Stimulated activated naive B cell treated with anti-CD40 and anti-IgM and Interleukin-4, amounts not matched to agents 10 μg/mL and 1 μg/mL and 100 μg/mL, for 72 hours (primary cell): Measurements from ENCODE around the gene SRSF1.

Experiments used
- ATAC-seq, 2 donors: fragments of 150-1000 bp; cut with Tn5 transposase; replicated peaks; 2 replicates each; pipeline ENCODE4 v1.10.0; 2021; ENCODE audit warnings: moderate library complexity in 1 of 2
- DNase-seq: peaks from one replicate; pipeline ENCODE4 v3.0.0; 2021
- H3K27ac Mint-ChIP-seq: one replicate; pipeline ENCODE4 v1.8.0; 2022; ENCODE audit warnings: mild to moderate bottlenecking, mixed read lengths
- H3K27me3 Mint-ChIP-seq, 2 donors: one replicate each; pipeline ENCODE4 v1.8.0; 2022; ENCODE audit warnings: mixed read lengths in 2 of 2
- H3K36me3 Mint-ChIP-seq, 2 donors: one replicate each; pipeline ENCODE4 v1.8.0; 2022; ENCODE audit warnings: mixed read lengths in 2 of 2, mild to moderate bottlenecking in 1 of 2
- H3K4me1 Mint-ChIP-seq, 2 donors: one replicate each; pipeline ENCODE4 v1.8.0; 2022; ENCODE audit warnings: mixed read lengths in 2 of 2, mild to moderate bottlenecking in 1 of 2
- H3K4me3 Mint-ChIP-seq, 2 donors: one replicate each; pipeline ENCODE4 v1.8.0; 2022; ENCODE audit warnings: mild to moderate bottlenecking in 2 of 2, mixed read lengths in 2 of 2, moderate library complexity in 1 of 2
- H3K9me3 Mint-ChIP-seq, 2 donors: one replicate each; pipeline ENCODE4 v1.8.0; 2022; ENCODE audit warnings: mixed read lengths in 2 of 2, mild to moderate bottlenecking in 1 of 2

SRSF1 gene

GRCh38 chr17:58041161-58041560, 34.1 kb upstream of the SRSF1 start:
- H3K27me3 Mint-ChIP-seq, result peaks cover 36 to 51% of the 10 kb centered on the region in 2 donors
- no peak overlapping the region for H3K4me3 Mint-ChIP-seq
- H3K9me3 Mint-ChIP-seq, result peaks cover 0 to 4% of the 10 kb centered on the region in 2 donors
- no peak for ATAC-seq
- no peak for DNase-seq
- H3K36me3 Mint-ChIP-seq, result no peaks in the 10 kb centered on the region
- no peaks in the 10 kb centered on the region for H3K4me1 Mint-ChIP-seq
- H3K27ac Mint-ChIP-seq, result no peak overlapping the region

- DNase-seq (no peak), ATAC-seq (no peak)
- H3K36me3 Mint-ChIP-seq, result no peaks in the 10 kb centered on the region
- H3K27me3 Mint-ChIP-seq, result peaks cover 36 to 51% of the 10 kb centered on the region in 2 donors
- peaks cover 0 to 4% of the 10 kb centered on the region in 2 donors for H3K9me3 Mint-ChIP-seq
- no peak overlapping the region for H3K4me3 Mint-ChIP-seq
- no peaks in the 10 kb centered on the region for H3K4me1 Mint-ChIP-seq
- no peak overlapping the region for H3K27ac Mint-ChIP-seq
These were observed 33.3 kb upstream of the SRSF1 start for GRCh38 chr17:58040386-58040785.

GRCh38 chr17:58039975-58040374, 32.9 kb upstream of the SRSF1 start:
- DNase-seq (no peak), ATAC-seq (no peak)
- Mint-ChIP-seq H3K27ac (no peak overlapping the region), H3K9me3 (peaks cover 0 to 4% of the 10 kb centered on the region in 2 donors), H3K4me1 (no peaks in the 10 kb centered on the region), H3K36me3 (no peaks in the 10 kb centered on the region), H3K4me3 (no peak overlapping the region), H3K27me3 (peaks cover 36 to 51% of the 10 kb centered on the region in 2 donors)

- no peak for DNase-seq
- Mint-ChIP-seq H3K4me1 (peaks cover 0 to 7% of the 10 kb centered on the region in 2 donors), H3K36me3 (peaks cover 0 to 3% of the 10 kb centered on the region in 2 donors), H3K27me3 (peaks cover 14 to 24% of the 10 kb centered on the region in 2 donors), H3K27ac (no peak overlapping the region), H3K4me3 (no peak overlapping the region), H3K9me3 (peaks cover 0 to 2% of the 10 kb centered on the region in 2 donors)
- ATAC-seq, result no peak
These were observed 25.8 kb upstream of the SRSF1 start for GRCh38 chr17:58032691-58033415.

- H3K4me3 Mint-ChIP-seq, result no peak overlapping the region
- peaks cover 0 to 5% of the 10 kb centered on the region in 2 donors for H3K36me3 Mint-ChIP-seq
- H3K4me1 Mint-ChIP-seq, result peaks cover 0 to 7% of the 10 kb centered on the region in 2 donors
- DNase-seq (no peak), ATAC-seq (no peak)
- peaks cover 0 to 2% of the 10 kb centered on the region in 2 donors for H3K9me3 Mint-ChIP-seq
- H3K27ac Mint-ChIP-seq, result no peak overlapping the region
- H3K27me3 Mint-ChIP-seq, result peaks cover 36 to 49% of the 10 kb centered on the region in 2 donors
These were observed 21.5 kb upstream of the SRSF1 start for GRCh38 chr17:58028578-58028977.

GRCh38 chr17:58020401-58020800, 13.4 kb upstream of the SRSF1 start:
- H3K9me3 Mint-ChIP-seq, result no peaks in the 10 kb centered on the region
- no peak overlapping the region for H3K27ac Mint-ChIP-seq
- H3K36me3 Mint-ChIP-seq, result no peaks in the 10 kb centered on the region
- H3K27me3 Mint-ChIP-seq, result peaks cover 14 to 16% of the 10 kb centered on the region in 2 donors
- H3K4me1 Mint-ChIP-seq, result no peaks in the 10 kb centered on the region
- DNase-seq, result no peak
- no peak for ATAC-seq
- no peak overlapping the region for H3K4me3 Mint-ChIP-seq

GRCh38 chr17:58019521-58019920, 12.5 kb upstream of the SRSF1 start:
- no peaks in the 10 kb centered on the region for H3K9me3 Mint-ChIP-seq
- no peak overlapping the region for H3K27ac Mint-ChIP-seq
- peaks cover 6 to 9% of the 10 kb centered on the region in 2 donors for H3K27me3 Mint-ChIP-seq
- no peak overlapping the region for H3K4me3 Mint-ChIP-seq
- H3K36me3 Mint-ChIP-seq, result no peaks in the 10 kb centered on the region
- ATAC-seq (no peak), DNase-seq (no peak)
- H3K4me1 Mint-ChIP-seq, result no peaks in the 10 kb centered on the region

- Mint-ChIP-seq H3K9me3 (no peaks in the 10 kb centered on the region), H3K4me3 (no peak overlapping the region), H3K4me1 (no peaks in the 10 kb centered on the region), H3K36me3 (no peaks in the 10 kb centered on the region), H3K27ac (no peak overlapping the region), H3K27me3 (peaks cover 6 to 9% of the 10 kb centered on the region in 2 donors)
- DNase-seq (no peak), ATAC-seq (no peak)
These were observed 12.0 kb upstream of the SRSF1 start for GRCh38 chr17:58019039-58019438.

GRCh38 chr17:58010067-58010799, 3.2 kb upstream of the SRSF1 start:
- Mint-ChIP-seq H3K27ac (no peak overlapping the region), H3K4me1 (peaks cover 8 to 33% of the 10 kb centered on the region in 2 donors), H3K4me3 (no peak overlapping the region), H3K9me3 (no peaks in the 10 kb centered on the region), H3K27me3 (no peaks in the 10 kb centered on the region), H3K36me3 (peaks cover 27 to 32% of the 10 kb centered on the region in 2 donors)
- DNase-seq (no peak), ATAC-seq (no peak)

- no peak for DNase-seq
- Mint-ChIP-seq H3K27ac (peak overlapping the region; percentile 100), H3K4me3 (peak overlapping the region; percentile 96 to 98), H3K36me3 (peaks cover 40 to 47% of the 10 kb centered on the region in 2 donors), H3K27me3 (no peaks in the 10 kb centered on the region), H3K4me1 (peaks cover 18 to 50% of the 10 kb centered on the region in 2 donors), H3K9me3 (no peaks in the 10 kb centered on the region)
- ATAC-seq, result peak; percentile 39 to 44
These were observed 998 bp upstream of the SRSF1 start for GRCh38 chr17:58007781-58008706.

- Mint-ChIP-seq H3K36me3 (peaks cover 43 to 53% of the 10 kb centered on the region in 2 donors), H3K27ac (peak overlapping the region; percentile 100), H3K4me1 (peaks cover 21 to 61% of the 10 kb centered on the region in 2 donors), H3K27me3 (no peaks in the 10 kb centered on the region), H3K4me3 (peak overlapping the region; percentile 96 to 98), H3K9me3 (no peaks in the 10 kb centered on the region)
- peak; percentile 21 to 34 for ATAC-seq
- peak; percentile 37 for DNase-seq
These were observed 504 bp downstream of the SRSF1 start for GRCh38 chr17:58006560-58006923.

GRCh38 chr17:58005728-58006559, 1.1 kb downstream of the SRSF1 start:
- peaks cover 21 to 61% of the 10 kb centered on the region in 2 donors for H3K4me1 Mint-ChIP-seq
- peak overlapping the region; percentile 100 for H3K27ac Mint-ChIP-seq
- peaks cover 43 to 58% of the 10 kb centered on the region in 2 donors for H3K36me3 Mint-ChIP-seq

GRCh38 chr17:58005031-58005727, 1.9 kb downstream of the SRSF1 start:
- peak overlapping the region; percentile 96 to 98 for H3K4me3 Mint-ChIP-seq
- H3K27me3 Mint-ChIP-seq, result no peaks in the 10 kb centered on the region
- H3K27ac Mint-ChIP-seq, result peak overlapping the region; percentile 100
- H3K9me3 Mint-ChIP-seq, result no peaks in the 10 kb centered on the region
- DNase-seq (no peak), ATAC-seq (no peak)
- peaks cover 46 to 61% of the 10 kb centered on the region in 2 donors for H3K36me3 Mint-ChIP-seq
- peaks cover 21 to 61% of the 10 kb centered on the region in 2 donors for H3K4me1 Mint-ChIP-seq

More at GRCh38 chr17:58005728-58006559, 1.1 kb downstream of the SRSF1 start:
- Mint-ChIP-seq H3K4me3 (peak overlapping the region; percentile 96 to 98), H3K27me3 (no peaks in the 10 kb centered on the region), H3K9me3 (no peaks in the 10 kb centered on the region)
- peak in 1 of 2 donors; percentile 2 for ATAC-seq
- DNase-seq, result no peak
